HepG2 (cell line): ENCODE data around the gene SLC26A3. TPM values are rescaled to one million over a fixed set of nuclear protein-coding genes. Genes with fewer than 3 reads are reported as not detected.

Experiments
- ARID3A ChIP-seq: IDR thresholded peaks from 2 replicates; pipeline ENCODE4 v1.6.1; 2012; ENCODE audit warnings: low read depth, low read length, improper control_type of control experiment
- GLMP ChIP-seq: sonication (generic); formaldehyde crosslinking; IDR thresholded peaks from 2 replicates; pipeline ENCODE4 v1.9.0; 2021; ENCODE audit warnings: missing genetic modification reagents, mild to moderate bottlenecking, borderline replicate concordance
- GPBP1L1 ChIP-seq: sonication (generic); formaldehyde crosslinking; IDR thresholded peaks from 2 replicates; pipeline ENCODE4 v1.5.0; 2020; ENCODE audit warnings: mild to moderate bottlenecking, missing genetic modification reagents
- JUN ChIP-seq: sonication (generic); formaldehyde crosslinking; IDR thresholded peaks from 2 replicates; pipeline ENCODE4 v1.4.0; 2020; ENCODE audit warnings: mild to moderate bottlenecking, missing genetic modification reagents
- MLLT10 ChIP-seq: sonication (generic); formaldehyde crosslinking; IDR thresholded peaks from 2 replicates; pipeline ENCODE4 v1.4.0; 2020; ENCODE audit warnings: missing genetic modification reagents
- NR1H2 ChIP-seq: sonication (generic); formaldehyde crosslinking; IDR thresholded peaks from 2 replicates; pipeline ENCODE4 v1.8.1; 2022; ENCODE audit warnings: low read depth, missing genetic modification reagents, borderline replicate concordance
- RFX1 ChIP-seq: fragments of 450-650 bp; IDR thresholded peaks from 2 replicates; pipeline ENCODE4 v1.6.1; 2017
- SMARCE1 ChIP-seq: fragments of 450-650 bp; IDR thresholded peaks from 2 replicates; pipeline ENCODE4 v1.6.1; 2017; ENCODE audit warnings: borderline replicate concordance
- TIGD3 ChIP-seq: sonication (generic); formaldehyde crosslinking; IDR thresholded peaks from 2 replicates; pipeline ENCODE4 v1.5.1; 2020; ENCODE audit warnings: mild to moderate bottlenecking, missing genetic modification reagents, borderline replicate concordance
- WIZ ChIP-seq: sonication (generic); formaldehyde crosslinking; IDR thresholded peaks from 2 replicates; pipeline ENCODE4 v1.5.1; 2020; ENCODE audit warnings: mild to moderate bottlenecking, missing genetic modification reagents
- ZBTB7A ChIP-seq: sonication (generic); formaldehyde crosslinking; IDR thresholded peaks from 2 replicates; pipeline ENCODE4 v1.8.0; 2022; ENCODE audit warnings: mild to moderate bottlenecking, missing genetic modification reagents
- ZNF12 ChIP-seq: sonication (generic); formaldehyde crosslinking; IDR thresholded peaks from 2 replicates; pipeline ENCODE4 v1.5.0; 2020; ENCODE audit warnings: missing genetic modification reagents
- ZNF263 ChIP-seq: sonication (generic); formaldehyde crosslinking; IDR thresholded peaks from 2 replicates; pipeline ENCODE4 v1.4.0; 2020; ENCODE audit warnings: missing genetic modification reagents
- ZNF354B ChIP-seq: sonication (generic); formaldehyde crosslinking; IDR thresholded peaks from 2 replicates; pipeline ENCODE4 v1.8.0; 2022; ENCODE audit warnings: mild to moderate bottlenecking, missing genetic modification reagents
- ZNF570 ChIP-seq: sonication (generic); formaldehyde crosslinking; IDR thresholded peaks from 2 replicates; pipeline ENCODE4 v1.4.0; 2020; ENCODE audit warnings: mild to moderate bottlenecking, missing genetic modification reagents, borderline replicate concordance
- ZNF674 ChIP-seq: sonication (generic); formaldehyde crosslinking; IDR thresholded peaks from 2 replicates; pipeline ENCODE4 v1.5.0; 2020; ENCODE audit warnings: low read depth, mild to moderate bottlenecking, missing genetic modification reagents
- ZNF749 ChIP-seq: sonication (generic); formaldehyde crosslinking; IDR thresholded peaks from 2 replicates; pipeline ENCODE4 v1.8.0; 2022; ENCODE audit warnings: mild to moderate bottlenecking, missing genetic modification reagents, moderate library complexity, borderline replicate concordance
- polyA plus RNA-seq, 8 experiments: library from polyadenylated mRNA; depleted of rRNA in 3 of 8; stranded (reverse) in 7 of 8; unstranded in 1 of 8; fragments of >200 nt; fragmentation: Illumina TruSeq in 4 of 8; extraction: Trizol in 4 of 8; gene quantifications; 2 replicates each; pipeline versions ENCODE4 v1.2.1 to v1.2.3, GENCODE V29; 2011 to 2016; ENCODE audit warnings: low read depth in 4 of 8, missing spikeins in 1 of 8, mixed read lengths in 1 of 8; ENCODE audit not compliant: insufficient read depth in 1 of 8
- total RNA-seq, 5 experiments: library from RNA; depleted of rRNA; stranded (reverse); fragments of >200 nt; fragmentation: Illumina TruSeq; extraction: Trizol; gene quantifications; 2 replicates each; pipeline ENCODE4 v1.2.3, GENCODE V29; 2016; ENCODE audit warnings: low read depth in 1 of 5
- TF ChIP-seq, protein P1 (sequence below): IDR thresholded peaks from 2 replicates; pipeline ENCODE4 v1.6.1; 2016; ENCODE audit warnings: missing compliant biosample characterization, missing genetic modification reagents, borderline replicate concordance
- TF ChIP-seq, protein P2 (sequence below): sonication (generic); formaldehyde crosslinking; IDR thresholded peaks from 2 replicates; pipeline ENCODE4 v1.8.1; 2023; ENCODE audit warnings: mild to moderate bottlenecking, moderate library complexity, missing genetic modification reagents

Gene SLC26A3
- total and polyA plus RNA-seq, 2 of the 13 experiments (the other 11 are each of a cell fraction or from before 2014, with no cell fraction given): 0.11 to 0.30 TPM

- TF ChIP-seq ARID3A (no peak; the same call in 1 of the 2 replicates), ZNF12 (CRISPR knock-in tag) (0 out of 2 replicates have a peak, but pooled peaks have one; percentile 14), ZBTB7A (CRISPR knock-in tag) (peak; percentile 93), TIGD3 (CRISPR knock-in tag) (no peak), ZNF570 (no peak), ZNF354B (CRISPR knock-in tag) (no peak), ZNF674 (no peak), ZNF749 (no peak), WIZ (CRISPR knock-in tag) (no peak), SMARCE1 (no peak), MLLT10 (CRISPR knock-in tag) (no peak), RFX1 (no peak), JUN (CRISPR knock-in tag) (no peak), ZNF263 (CRISPR knock-in tag) (no peak; the same call in 1 of the 2 replicates), GPBP1L1 (CRISPR knock-in tag) (no peak), NR1H2 (CRISPR knock-in tag) (peak; percentile 64; the same call in 1 of the 2 replicates), GLMP (CRISPR knock-in tag) (no peak)
- TF ChIP-seq, protein P1, sequence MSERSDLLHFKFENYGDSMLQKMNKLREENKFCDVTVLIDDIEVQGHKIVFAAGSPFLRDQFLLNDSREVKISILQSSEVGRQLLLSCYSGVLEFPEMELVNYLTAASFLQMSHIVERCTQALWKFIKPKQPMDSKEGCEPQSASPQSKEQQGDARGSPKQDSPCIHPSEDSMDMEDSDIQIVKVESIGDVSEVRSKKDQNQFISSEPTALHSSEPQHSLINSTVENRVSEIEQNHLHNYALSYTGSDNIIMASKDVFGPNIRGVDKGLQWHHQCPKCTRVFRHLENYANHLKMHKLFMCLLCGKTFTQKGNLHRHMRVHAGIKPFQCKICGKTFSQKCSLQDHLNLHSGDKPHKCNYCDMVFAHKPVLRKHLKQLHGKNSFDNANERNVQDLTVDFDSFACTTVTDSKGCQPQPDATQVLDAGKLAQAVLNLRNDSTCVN: no peak; the same call in 1 of the 2 replicates
- TF ChIP-seq, protein P2, sequence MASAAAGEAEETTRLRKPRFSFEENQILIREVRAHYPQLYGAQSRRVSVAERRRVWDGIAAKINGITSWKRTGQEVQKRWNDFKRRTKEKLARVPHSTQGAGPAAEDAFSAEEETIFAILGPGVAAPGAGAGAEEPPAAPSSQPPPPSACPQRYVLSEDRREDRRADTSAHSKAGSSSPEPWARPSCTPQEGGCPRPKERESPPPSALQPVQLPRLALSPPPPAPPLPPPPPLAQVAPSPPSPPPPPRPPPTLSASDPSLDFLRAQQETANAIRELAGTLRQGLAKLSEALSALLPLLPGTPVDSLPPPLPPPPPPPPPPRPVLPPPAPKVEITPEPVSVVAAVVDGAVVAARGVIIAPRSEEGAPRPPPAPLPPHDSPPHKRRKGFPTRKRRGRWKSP (CRISPR knock-in tag): peak; percentile 62; the same call in 1 of the 2 replicates
Observed at GRCh38 chr7:107743567-107744344, 59.3 kb downstream of the SLC26A3 start, which contains the start of gene CBLL1 (continued).
